ENCODE measurements around the gene BIN1.

The BIN1 gene

GRCh38 chr2:127097841-127098651 lies 8.9 kb downstream of the BIN1 start:
- no peak for DNase-seq (ENCODE audit: low read depth, low spot score)
- no peak overlapping the region for H3K4me3 ChIP-seq (ENCODE audit: low read depth, low read length)
- in situ Hi-C loops (cut with HindIII; ENCODE audit: low sequenced_read_pairs), result no loop called here
- no peak for TF ChIP-seq CTCF (IDR thresholded peaks at IDR 0.05; ENCODE audit: low read depth, low read length)

- in situ Hi-C loops (cut with HindIII; ENCODE audit: low sequenced_read_pairs), result no loop called here
- DNase-seq (ENCODE audit: low read depth, low spot score), result no peak
- TF ChIP-seq CTCF (IDR thresholded peaks at IDR 0.05; ENCODE audit: low read depth, low read length), result no peak
- H3K4me3 ChIP-seq (ENCODE audit: low read depth, low read length), result no peak overlapping the region
Measured at GRCh38 chr2:127097471-127097765, 9.5 kb downstream of the BIN1 start.

DNA sequence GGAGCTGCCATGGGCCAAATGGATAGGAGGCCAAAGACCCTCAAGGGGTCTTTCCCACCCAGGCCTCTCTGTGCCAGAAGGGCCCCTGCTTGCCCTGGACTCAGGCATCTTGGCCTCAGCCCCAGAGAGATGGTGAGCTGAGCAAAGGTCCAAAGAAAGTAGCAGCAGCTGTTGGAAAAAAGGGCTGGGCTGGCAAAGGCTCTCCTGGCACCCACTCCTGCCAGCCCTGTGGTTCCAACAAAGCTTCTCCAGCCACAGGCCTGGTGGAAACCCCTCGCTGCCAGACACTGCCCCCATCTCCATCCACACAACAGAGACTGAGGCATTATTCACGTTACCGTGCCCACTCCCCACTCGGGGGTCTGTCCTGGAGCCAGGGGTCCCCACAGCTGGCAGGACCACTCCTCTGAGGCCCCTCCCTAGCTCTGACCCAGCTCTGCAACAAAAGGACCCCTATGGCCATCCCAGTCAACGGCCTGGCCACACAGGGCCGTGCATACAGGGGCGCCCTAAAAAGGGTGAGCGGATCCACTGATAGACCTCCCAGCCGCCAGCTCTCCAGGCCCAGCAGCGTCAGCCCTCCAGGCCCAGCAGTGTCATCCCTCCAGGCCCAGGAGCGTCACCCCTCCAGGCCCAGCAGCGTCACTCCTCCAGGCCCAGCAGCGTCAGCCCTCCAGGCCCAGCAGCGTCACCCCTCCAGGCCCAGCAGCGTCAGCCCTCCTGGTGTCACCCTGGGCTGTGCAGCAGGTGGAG lies 10.1 kb downstream of the BIN1 start:
- TF ChIP-seq CTCF (IDR thresholded peaks at IDR 0.05; ENCODE audit: low read depth, low read length), result no peak
- no peak overlapping the region for H3K4me3 ChIP-seq (ENCODE audit: low read depth, low read length)
- DNase-seq (ENCODE audit: low read depth, low spot score), result no peak
- in situ Hi-C loops (cut with HindIII; ENCODE audit: low sequenced_read_pairs), result no loop called here

DNA sequence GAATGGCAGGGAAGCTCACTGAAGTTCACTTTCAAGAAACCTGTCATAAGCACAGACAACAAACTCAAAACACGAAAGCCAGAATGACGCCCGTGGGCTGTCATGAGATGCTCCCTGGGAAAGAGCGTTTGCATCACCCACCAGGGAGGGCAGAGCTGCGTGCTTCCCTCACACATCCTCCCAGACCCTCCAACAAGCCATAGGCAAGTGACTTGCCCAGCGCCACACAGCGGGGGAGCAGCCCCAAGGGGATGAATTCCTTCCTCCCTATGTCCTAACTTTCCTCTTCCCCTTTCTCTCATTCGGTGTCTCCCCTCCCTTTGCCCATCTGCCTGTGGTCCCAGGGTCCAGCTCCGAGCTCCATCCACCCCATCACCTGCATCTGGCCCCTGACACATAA lies 10.7 kb downstream of the BIN1 start:
- DNase-seq (ENCODE audit: low read depth, low spot score), result no peak
- in situ Hi-C loops (cut with HindIII; ENCODE audit: low sequenced_read_pairs), result no loop called here
- no peak overlapping the region for H3K4me3 ChIP-seq (ENCODE audit: low read depth, low read length)
- TF ChIP-seq CTCF (IDR thresholded peaks at IDR 0.05; ENCODE audit: low read depth, low read length), result no peak

GRCh38 chr2:127095784-127096183 lies 11.2 kb downstream of the BIN1 start:
- no peak for DNase-seq (ENCODE audit: low read depth, low spot score)

GRCh38 chr2:127095367-127095641 lies 11.7 kb downstream of the BIN1 start:
- no peak for TF ChIP-seq CTCF (IDR thresholded peaks at IDR 0.05; ENCODE audit: low read depth, low read length)
- DNase-seq (ENCODE audit: low read depth, low spot score), result no peak
- in situ Hi-C loops (cut with HindIII; ENCODE audit: low sequenced_read_pairs), result no loop called here
- no peak overlapping the region for H3K4me3 ChIP-seq (ENCODE audit: low read depth, low read length)

More at GRCh38 chr2:127095784-127096183, 11.2 kb downstream of the BIN1 start:
- in situ Hi-C loops (cut with HindIII; ENCODE audit: low sequenced_read_pairs), result no loop called here
- no peak for TF ChIP-seq CTCF (IDR thresholded peaks at IDR 0.05; ENCODE audit: low read depth, low read length)
- H3K4me3 ChIP-seq (ENCODE audit: low read depth, low read length), result no peak overlapping the region

Data from astrocyte of the spinal cord (primary cell).